ENCODE results near the gene CREB5.

- TF ChIP-seq, protein P1, sequence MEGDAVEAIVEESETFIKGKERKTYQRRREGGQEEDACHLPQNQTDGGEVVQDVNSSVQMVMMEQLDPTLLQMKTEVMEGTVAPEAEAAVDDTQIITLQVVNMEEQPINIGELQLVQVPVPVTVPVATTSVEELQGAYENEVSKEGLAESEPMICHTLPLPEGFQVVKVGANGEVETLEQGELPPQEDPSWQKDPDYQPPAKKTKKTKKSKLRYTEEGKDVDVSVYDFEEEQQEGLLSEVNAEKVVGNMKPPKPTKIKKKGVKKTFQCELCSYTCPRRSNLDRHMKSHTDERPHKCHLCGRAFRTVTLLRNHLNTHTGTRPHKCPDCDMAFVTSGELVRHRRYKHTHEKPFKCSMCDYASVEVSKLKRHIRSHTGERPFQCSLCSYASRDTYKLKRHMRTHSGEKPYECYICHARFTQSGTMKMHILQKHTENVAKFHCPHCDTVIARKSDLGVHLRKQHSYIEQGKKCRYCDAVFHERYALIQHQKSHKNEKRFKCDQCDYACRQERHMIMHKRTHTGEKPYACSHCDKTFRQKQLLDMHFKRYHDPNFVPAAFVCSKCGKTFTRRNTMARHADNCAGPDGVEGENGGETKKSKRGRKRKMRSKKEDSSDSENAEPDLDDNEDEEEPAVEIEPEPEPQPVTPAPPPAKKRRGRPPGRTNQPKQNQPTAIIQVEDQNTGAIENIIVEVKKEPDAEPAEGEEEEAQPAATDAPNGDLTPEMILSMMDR (conservative IDR thresholded peaks at IDR 0.05): no peak
- TF ChIP-seq EZH2 (IDR thresholded peaks at IDR 0.05; ENCODE audit: low read depth): no peak
These were observed 403.6 kb downstream of the CREB5 start for GRCh38 chr7:28815928-28816373.
